Stimulated activated CD4-positive, alpha-beta T cell treated with anti-CD3 and anti-CD28 coated beads, Interleukin-1b, Interleukin-23, amount 100 ng/mL, for 48 hours (primary cell): ENCODE results near the gene NALCN.

Experiments
- DNase-seq: peaks from one replicate; pipeline ENCODE4 v3.0.0-alpha.2; 2020

Gene NALCN

GRCh38 chr13:101013245-101013644 is 403.1 kb downstream of the NALCN start:
- DNase-seq = no peak

GRCh38 chr13:101010100-101010499 is 406.2 kb downstream of the NALCN start:
- no peak for DNase-seq

- DNase-seq = no peak
These were observed 409.1 kb downstream of the NALCN start for GRCh38 chr13:101007245-101007644.
